Vagina (tissue), 2 donors: ENCODE results near the gene CD52. TPM values are rescaled to one million over a fixed set of nuclear protein-coding genes. Genes with fewer than 3 reads are reported as not detected.
"Not testable (repeated sequence)": the region's sequence is repeated elsewhere in the genome, so short reads cannot be mapped to it uniquely, and the experiment has no call there.

Source experiments
- DNase-seq, 2 donors: peaks; one replicate each; pipeline ENCODE4 v3.0.0-alpha.2; 2017; ENCODE audit errors: extremely low spot score in 2 of 2
- H3K27ac ChIP-seq: fragments of 200-600 bp; sonication (generic); one replicate; pipeline ENCODE4 v1.5.1; 2019
- H3K27me3 ChIP-seq: fragments of 200-600 bp; sonication (generic); one replicate; pipeline ENCODE4 v1.5.1; 2019
- H3K36me3 ChIP-seq, 2 donors: fragments of 200-600 bp; sonication (generic); one replicate each; pipeline ENCODE4 v1.5.1; 2017 to 2019
- H3K4me1 ChIP-seq: fragments of 200-600 bp; sonication (generic); one replicate; pipeline ENCODE4 v1.5.1; 2019
- H3K4me3 ChIP-seq, 2 donors: fragments of 200-600 bp; sonication (generic); 1 replicate in 1 of 2; 2 replicates in 1 of 2; pipeline ENCODE4 v1.5.1; 2016 to 2019
- H3K9me3 ChIP-seq: fragments of 200-600 bp; sonication (generic); one replicate; pipeline ENCODE4 v1.5.1; 2019
- CTCF ChIP-seq, 3 experiments: fragments of 450-650 bp in 2 of 3; fragments of 200-600 bp in 1 of 3; sonication (generic) in 1 of 3; IDR thresholded peaks; one replicate each; pipeline ENCODE4 v1.5.1; 2017 to 2019; ENCODE audit warnings: antibody characterized with exemption in 3 of 3, mild to moderate bottlenecking in 2 of 3, moderate library complexity in 2 of 3
- POLR2A ChIP-seq, 2 donors: fragments of 450-650 bp; IDR thresholded peaks; one replicate each; pipeline ENCODE4 v1.6.1; 2017; ENCODE audit warnings: antibody characterized with exemption in 2 of 2, mild to moderate bottlenecking in 2 of 2, moderate library complexity in 2 of 2
- POLR2AphosphoS5 ChIP-seq, 2 donors: sonication (generic); formaldehyde crosslinking; IDR thresholded peaks; one replicate each; pipeline ENCODE4 v1.9.0; 2017; ENCODE audit warnings: antibody characterized with exemption in 2 of 2, mild to moderate bottlenecking in 2 of 2, low read depth in 1 of 2; ENCODE audit not compliant: insufficient read depth in 1 of 2
- intact Hi-C: fragments of 100-400 bp; cut with DNase I; formaldehyde crosslinking; loops from one replicate; pipeline ENCODE4 v1.15.1; 2023
- total RNA-seq: library from RNA; depleted of rRNA; stranded (reverse); fragments of >200 nt; gene quantifications from one replicate; pipeline ENCODE4 v1.2.3, GENCODE V29; 2016

The CD52 gene
- total RNA-seq, 1 donor from 2014 or later, result 8.1 TPM

- TF ChIP-seq POLR2A (IDR thresholded peaks at IDR 0.05), result no peak
- Histone ChIP-seq H3K27ac (peak overlapping the region; percentile 60), H3K36me3 (no peaks in the 10 kb centered on the region), H3K9me3 (no peaks in the 10 kb centered on the region), H3K4me3 (no peak overlapping the region), H3K4me1 (peaks cover 52% of the 10 kb centered on the region), H3K27me3 (no peaks in the 10 kb centered on the region)
- peak; percentile 76 to 91 for DNase-seq
- intact Hi-C loops, result no loop called here
Observed at GRCh38 chr1:26290882-26291261, 26.9 kb upstream of the CD52 start.

GRCh38 chr1:26291433-26291832 is 26.3 kb upstream of the CD52 start:
- no peaks in the 10 kb centered on the region for H3K9me3 ChIP-seq
- DNase-seq, result peak in 1 of 2 donors; percentile 76
- intact Hi-C loops, result no loop called here
- H3K4me3 ChIP-seq, result no peak overlapping the region
- no peaks in the 10 kb centered on the region for H3K36me3 ChIP-seq
- TF ChIP-seq POLR2AphosphoS5 (IDR thresholded peaks at IDR 0.05; ENCODE audit: insufficient read depth in 1 of 2, low read depth in 1 of 2) (no peak), CTCF (IDR thresholded peaks at IDR 0.05) (no peak), POLR2A (IDR thresholded peaks at IDR 0.05) (no peak)
- no peaks in the 10 kb centered on the region for H3K27me3 ChIP-seq
- H3K4me1 ChIP-seq, result peaks cover 46% of the 10 kb centered on the region
- no peak overlapping the region for H3K27ac ChIP-seq

DNA sequence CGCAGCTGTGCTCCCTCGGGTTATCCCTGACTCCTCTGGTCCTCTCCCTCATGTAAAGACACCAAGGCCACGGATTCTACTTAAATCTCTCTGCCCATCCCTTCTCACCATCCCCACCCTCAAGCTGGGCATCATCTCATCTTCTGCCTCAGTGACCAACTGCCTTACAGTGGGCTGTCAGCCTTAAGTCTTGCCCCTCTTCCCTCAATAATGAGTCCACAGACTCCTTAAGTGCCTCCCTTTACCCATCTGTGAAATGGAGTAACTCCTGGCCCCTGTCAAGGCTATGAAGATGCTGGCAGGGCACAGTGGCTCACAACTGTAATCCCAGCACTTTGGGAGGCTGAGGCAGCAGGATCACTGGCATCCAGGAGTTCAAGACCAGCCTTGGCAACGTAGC is 25.8 kb upstream of the CD52 start:
- intact Hi-C loops, result no loop called here
- no peak for DNase-seq
- no peaks in the 10 kb centered on the region for H3K36me3 ChIP-seq
- no peaks in the 10 kb centered on the region for H3K9me3 ChIP-seq
- no peaks in the 10 kb centered on the region for H3K27me3 ChIP-seq
- H3K4me1 ChIP-seq, result peaks cover 43% of the 10 kb centered on the region
- H3K27ac ChIP-seq, result no peak overlapping the region
- H3K4me3 ChIP-seq, result no peak overlapping the region
- TF ChIP-seq CTCF (IDR thresholded peaks at IDR 0.05), result no peak
- TF ChIP-seq POLR2AphosphoS5 (IDR thresholded peaks at IDR 0.05; ENCODE audit: insufficient read depth in 1 of 2, low read depth in 1 of 2), result no peak
- no peak for TF ChIP-seq POLR2A (IDR thresholded peaks at IDR 0.05)

DNA sequence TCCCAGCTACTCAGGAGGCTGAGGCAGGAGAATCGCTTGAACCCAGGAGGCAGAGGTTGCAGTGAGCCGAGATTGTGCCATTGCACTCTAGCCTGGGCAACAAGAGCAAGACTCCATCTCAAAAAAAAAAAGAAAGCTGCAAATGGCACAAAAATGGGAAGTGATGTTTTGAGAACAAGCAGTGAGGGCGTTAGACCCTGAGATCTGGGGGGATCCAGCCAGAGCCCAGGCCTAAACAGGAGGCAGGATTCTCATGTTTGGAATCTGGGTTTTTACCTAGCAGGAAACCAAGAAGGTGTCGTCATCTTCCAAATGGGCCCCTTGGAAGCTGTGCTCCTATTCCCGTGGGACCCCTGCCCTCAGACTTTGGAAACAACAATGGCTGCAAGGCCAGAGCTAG is 25.0 kb upstream of the CD52 start:
- H3K4me3 ChIP-seq, intact Hi-C loops, H3K27ac ChIP-seq, DNase-seq, H3K9me3 ChIP-seq, H3K27me3 ChIP-seq, H3K36me3 ChIP-seq: not testable (repeated sequence)
- H3K4me1 ChIP-seq, result peaks cover 35% of the 10 kb centered on the region

GRCh38 chr1:26293911-26294463 is 23.8 kb upstream of the CD52 start:
- H3K36me3 ChIP-seq, result no peaks in the 10 kb centered on the region
- peaks cover 24% of the 10 kb centered on the region for H3K4me1 ChIP-seq
- no peak overlapping the region for H3K4me3 ChIP-seq
- TF ChIP-seq CTCF (IDR thresholded peaks at IDR 0.05) (no peak), POLR2AphosphoS5 (IDR thresholded peaks at IDR 0.05; ENCODE audit: insufficient read depth in 1 of 2, low read depth in 1 of 2) (no peak), POLR2A (IDR thresholded peaks at IDR 0.05) (no peak)
- H3K27me3 ChIP-seq, result no peaks in the 10 kb centered on the region
- intact Hi-C loops, result no loop called here
- H3K27ac ChIP-seq, result no peak overlapping the region
- peak in 1 of 2 donors; percentile 81 for DNase-seq
- no peaks in the 10 kb centered on the region for H3K9me3 ChIP-seq

- no peak overlapping the region for H3K27ac ChIP-seq
- no peaks in the 10 kb centered on the region for H3K36me3 ChIP-seq
- no peaks in the 10 kb centered on the region for H3K27me3 ChIP-seq
- peaks cover 12% of the 10 kb centered on the region for H3K4me1 ChIP-seq
- H3K4me3 ChIP-seq, result no peak overlapping the region
- no peak for TF ChIP-seq POLR2AphosphoS5 (IDR thresholded peaks at IDR 0.05; ENCODE audit: insufficient read depth in 1 of 2, low read depth in 1 of 2)
- no peak for TF ChIP-seq CTCF (IDR thresholded peaks at IDR 0.05)
- TF ChIP-seq POLR2A (IDR thresholded peaks at IDR 0.05), result no peak
- no peaks in the 10 kb centered on the region for H3K9me3 ChIP-seq
- intact Hi-C loops, result no loop called here
- DNase-seq, result peak in 1 of 2 donors; percentile 81
Observed at GRCh38 chr1:26295194-26296138, 22.3 kb upstream of the CD52 start.
